Trophoblast cell (in vitro differentiated cells and primary cell): Measurements from ENCODE around the gene SRSF2.
"Not testable (repeated sequence)": the region's sequence is repeated elsewhere in the genome, so short reads cannot be mapped to it uniquely, and the experiment has no call there.

Source experiments
- DNase-seq, 2 donors: peaks; one replicate each; pipeline ENCODE4 v3.0.0-alpha.2; 2016
- H2AFZ ChIP-seq: 2 replicates; pipeline ENCODE4 v1.6.1; 2013; ENCODE audit warnings: low read length, moderate library complexity, mild to moderate bottlenecking; ENCODE audit not compliant: insufficient read depth, poor library complexity
- H2AK5ac ChIP-seq: 2 replicates; pipeline ENCODE4 v1.6.1; 2013; ENCODE audit warnings: mild to moderate bottlenecking, low read length
- H2BK120ac ChIP-seq: 2 replicates; pipeline ENCODE4 v1.6.1; 2013; ENCODE audit warnings: low read length, mild to moderate bottlenecking, moderate library complexity; ENCODE audit not compliant: insufficient read depth, poor library complexity
- H2BK12ac ChIP-seq: 2 replicates; pipeline ENCODE4 v1.6.1; 2013; ENCODE audit warnings: mild to moderate bottlenecking, low read length, moderate library complexity
- H2BK5ac ChIP-seq: 2 replicates; pipeline ENCODE4 v1.6.1; 2013; ENCODE audit warnings: low read length, low read depth, moderate library complexity, mild to moderate bottlenecking; ENCODE audit not compliant: poor library complexity
- H3K14ac ChIP-seq: 2 replicates; pipeline ENCODE4 v1.6.1; 2013; ENCODE audit warnings: mild to moderate bottlenecking, low read length
- H3K18ac ChIP-seq: 2 replicates; pipeline ENCODE4 v1.6.1; 2013; ENCODE audit warnings: mild to moderate bottlenecking, low read length
- H3K23ac ChIP-seq: 2 replicates; pipeline ENCODE4 v1.6.1; 2013; ENCODE audit warnings: low read length
- H3K27ac ChIP-seq: 2 replicates; pipeline ENCODE4 v1.5.1; 2013; ENCODE audit warnings: low read depth, mild to moderate bottlenecking, inconsistent platforms, low read length, moderate library complexity
- H3K27me3 ChIP-seq: 2 replicates; pipeline ENCODE4 v1.6.1; 2013; ENCODE audit warnings: inconsistent platforms, mild to moderate bottlenecking, low read length, moderate library complexity; ENCODE audit not compliant: insufficient read depth
- H3K36me3 ChIP-seq, 2 experiments: 1 replicate in 1 of 2; 2 replicates in 1 of 2; pipeline ENCODE4 v1.6.1; 2013; ENCODE audit warnings: low read length in 2 of 2, mild to moderate bottlenecking in 2 of 2, moderate library complexity in 1 of 2; ENCODE audit not compliant: insufficient read depth in 2 of 2, control insufficient read depth in 1 of 2
- H3K4ac ChIP-seq: 2 replicates; pipeline ENCODE4 v1.6.1; 2013; ENCODE audit warnings: low read depth, mild to moderate bottlenecking, low read length, moderate library complexity
- H3K4me1 ChIP-seq, 2 experiments: 1 replicate in 1 of 2; 2 replicates in 1 of 2; pipeline ENCODE4 v1.6.1; 2013; ENCODE audit warnings: low read length in 2 of 2, mild to moderate bottlenecking in 2 of 2, moderate library complexity in 1 of 2; ENCODE audit not compliant: insufficient read depth in 2 of 2, control insufficient read depth in 1 of 2
- H3K4me2 ChIP-seq: 2 replicates; pipeline ENCODE4 v1.6.1; 2013; ENCODE audit warnings: inconsistent platforms, mild to moderate bottlenecking, low read length, moderate library complexity
- H3K4me3 ChIP-seq: 2 replicates; pipeline ENCODE4 v1.5.1; 2013; ENCODE audit warnings: mild to moderate bottlenecking, low read depth, low read length, inconsistent platforms
- H3K79me1 ChIP-seq: one replicate; pipeline ENCODE4 v1.6.1; 2013; ENCODE audit warnings: low read length
- H3K79me2 ChIP-seq: 2 replicates; pipeline ENCODE4 v1.6.1; 2013; ENCODE audit warnings: low read length, mild to moderate bottlenecking; ENCODE audit not compliant: control insufficient read depth, insufficient read depth, poor library complexity
- H3K9ac ChIP-seq: 2 replicates; pipeline ENCODE4 v1.6.1; 2013; ENCODE audit warnings: mild to moderate bottlenecking, low read length
- H3K9me3 ChIP-seq: 2 replicates; pipeline ENCODE4 v1.6.1; 2013; ENCODE audit warnings: low read depth, mild to moderate bottlenecking, control low read depth, inconsistent platforms, low read length; ENCODE audit not compliant: insufficient read depth
- H4K12ac ChIP-seq: 2 replicates; pipeline ENCODE4 v1.6.1; 2013; ENCODE audit warnings: low read depth, mild to moderate bottlenecking, low read length, moderate library complexity
- H4K8ac ChIP-seq: 2 replicates; pipeline ENCODE4 v1.6.1; 2013; ENCODE audit warnings: low read depth, mild to moderate bottlenecking, low read length, moderate library complexity
- H4K91ac ChIP-seq: one replicate; pipeline ENCODE4 v1.6.1; 2013; ENCODE audit warnings: low read depth, mild to moderate bottlenecking, low read length, moderate library complexity
- WGBS: extraction: QIAGEN DNeasy Blood & Tissue Kit; methylation state at CpG from one replicate; pipeline ENCODE4 v1.1.7; 2013; ENCODE audit warnings: missing lambda C conversion rate; ENCODE audit not compliant: insufficient read length, insufficient coverage; ENCODE audit errors: extremely low coverage; 5-methylcytosine and 5-hydroxymethylcytosine counted together

Gene SRSF2

GRCh38 chr17:76714336-76714735 lies 22.8 kb downstream of the SRSF2 start:
- no peak overlapping the region for H2BK5ac ChIP-seq
- no peak overlapping the region for H3K4me3 ChIP-seq
- H3K27me3 ChIP-seq: no peaks in the 10 kb centered on the region
- H3K36me3 ChIP-seq: peaks cover 28 to 38% of the 10 kb centered on the region in 2 experiments
- H3K18ac ChIP-seq: no peak overlapping the region
- H3K27ac ChIP-seq: no peak overlapping the region
- peaks cover 12% of the 10 kb centered on the region in 2 experiments for H3K4me1 ChIP-seq
- H4K8ac ChIP-seq: no peak overlapping the region
- no peak for DNase-seq
- no peak overlapping the region for H3K4me2 ChIP-seq
- H3K4ac ChIP-seq: no peak overlapping the region
- H2BK120ac ChIP-seq: no peak overlapping the region
- no peak overlapping the region for H2BK12ac ChIP-seq
- no peak overlapping the region for H3K23ac ChIP-seq
- no peak overlapping the region for H4K12ac ChIP-seq
- no peaks in the 10 kb centered on the region for H3K9me3 ChIP-seq
- H2AK5ac ChIP-seq: no peak overlapping the region
- no peak overlapping the region for H4K91ac ChIP-seq
- no peak overlapping the region for H2AFZ ChIP-seq
- no CpG with 5 or more reads among the region's 5 CpGs for WGBS
- H3K79me1 ChIP-seq: peaks cover 10% of the 10 kb centered on the region
- peaks cover 6% of the 10 kb centered on the region for H3K79me2 ChIP-seq
- no peak overlapping the region for H3K9ac ChIP-seq
- H3K14ac ChIP-seq: no peak overlapping the region

- peaks cover 10% of the 10 kb centered on the region for H3K79me1 ChIP-seq
- H3K14ac ChIP-seq: no peak overlapping the region
- H3K4me3 ChIP-seq: no peak overlapping the region
- H3K4me2 ChIP-seq: no peak overlapping the region
- no peak overlapping the region for H3K9ac ChIP-seq
- H3K79me2 ChIP-seq: peaks cover 6% of the 10 kb centered on the region
- H2BK12ac ChIP-seq: no peak overlapping the region
- no peaks in the 10 kb centered on the region for H3K27me3 ChIP-seq
- no peak overlapping the region for H3K27ac ChIP-seq
- no peak overlapping the region for H3K4ac ChIP-seq
- no peak overlapping the region for H3K23ac ChIP-seq
- H4K8ac ChIP-seq: no peak overlapping the region
- no peaks in the 10 kb centered on the region for H3K9me3 ChIP-seq
- peaks cover 16% of the 10 kb centered on the region in 2 experiments for H3K4me1 ChIP-seq
- no peak overlapping the region for H2AK5ac ChIP-seq
- H2BK5ac ChIP-seq: no peak overlapping the region
- H2BK120ac ChIP-seq: no peak overlapping the region
- H3K36me3 ChIP-seq: peaks cover 26 to 32% of the 10 kb centered on the region in 2 experiments
- H4K12ac ChIP-seq: no peak overlapping the region
- no peak overlapping the region for H4K91ac ChIP-seq
- H2AFZ ChIP-seq: no peak overlapping the region
- H3K18ac ChIP-seq: no peak overlapping the region
- no CpG with 5 or more reads among the region's 7 CpGs for whole genome bisulfite sequencing
- DNase-seq: no peak
Observed at GRCh38 chr17:76713765-76714164, 23.4 kb downstream of the SRSF2 start.

- not testable (repeated sequence) for H3K18ac ChIP-seq, H3K27me3 ChIP-seq, H3K79me2 ChIP-seq, DNase-seq, H4K91ac ChIP-seq, H3K4me2 ChIP-seq, H4K12ac ChIP-seq, H3K23ac ChIP-seq, H2BK12ac ChIP-seq, H3K4me3 ChIP-seq, H2BK5ac ChIP-seq, H3K9ac ChIP-seq, H3K4ac ChIP-seq, H2AFZ ChIP-seq, H2AK5ac ChIP-seq, H3K9me3 ChIP-seq, H2BK120ac ChIP-seq, H3K14ac ChIP-seq, H4K8ac ChIP-seq, H3K27ac ChIP-seq
- Histone ChIP-seq H3K36me3 (peaks cover 18 to 24% of the 10 kb centered on the region in 2 experiments), H3K79me1 (peaks cover 10% of the 10 kb centered on the region), H3K4me1 (peaks cover 18 to 26% of the 10 kb centered on the region in 2 experiments)
- WGBS: no CpG with 5 or more reads among the region's 7 CpGs
Observed at GRCh38 chr17:76712321-76712720, 24.8 kb downstream of the SRSF2 start.

- peak within 1 kb of the TSS; percentile 59 for H3K9ac ChIP-seq
- H4K12ac ChIP-seq: peak within 1 kb of the TSS; percentile 46
- peak within 1 kb of the TSS; percentile 63 for H2BK12ac ChIP-seq
- peak within 1 kb of the TSS; percentile 70 for H4K8ac ChIP-seq
- peaks cover 8 to 12% of the 10 kb centered on the region in 2 experiments for H3K36me3 ChIP-seq
- peak within 1 kb of the TSS; percentile 7 for H2BK5ac ChIP-seq
- H3K79me2 ChIP-seq: peaks cover 6% of the 10 kb centered on the region
- H3K4me1 ChIP-seq: peaks cover 18 to 26% of the 10 kb centered on the region in 2 experiments
- WGBS: no CpG with 5 or more reads among the region's 56 CpGs
- no peak within 1 kb of the TSS for H2AFZ ChIP-seq
- no peak within 1 kb of the TSS for H3K23ac ChIP-seq
- peak within 1 kb of the TSS; percentile 52 for H3K27ac ChIP-seq
- H3K14ac ChIP-seq: peak within 1 kb of the TSS; percentile 10
- H3K27me3 ChIP-seq: no peaks in the 10 kb centered on the region
- peaks cover 10% of the 10 kb centered on the region for H3K79me1 ChIP-seq
- no peak within 1 kb of the TSS for H2AK5ac ChIP-seq
- peak within 1 kb of the TSS; percentile 75 for H4K91ac ChIP-seq
- H3K18ac ChIP-seq: peak within 1 kb of the TSS; percentile 78
- H3K4ac ChIP-seq: peak within 1 kb of the TSS; percentile 24
- H3K9me3 ChIP-seq: no peaks in the 10 kb centered on the region
- peak within 1 kb of the TSS; percentile 77 for H3K4me3 ChIP-seq
- H2BK120ac ChIP-seq: peak within 1 kb of the TSS; percentile 61
- peak in 1 of 2 donors; percentile 67 for DNase-seq
- peak within 1 kb of the TSS; percentile 88 for H3K4me2 ChIP-seq
Observed at GRCh38 chr17:76710863-76711611, 26.1 kb downstream of the SRSF2 start, which contains the start of gene MXRA7. Gene MXRA7 (minus strand): TSS chr17:76710965. CDS start chr17:76710946, 19 bp downstream.
